ENCODE results near the gene TSC22D1.
A peak's percentile ranks its signal among the peaks of the same experiment; 100 is the strongest.

Gene TSC22D1

GRCh38 chr13:44449999-44450821 is 125.9 kb downstream of the TSC22D1 start:
- Mint-ChIP-seq H3K4me3 (no peak overlapping the region), H3K27ac (no peak overlapping the region), H3K36me3 (ENCODE audit: low read depth) (no peaks in the 10 kb centered on the region), H3K27me3 (no peaks in the 10 kb centered on the region), H3K9me3 (no peaks in the 10 kb centered on the region), H3K4me1 (ENCODE audit: low read depth) (peaks cover 6% of the 10 kb centered on the region)
- intact Hi-C loops (cut with micrococcal nuclease): no loop called here

GRCh38 chr13:44448875-44449274 is 127.3 kb downstream of the TSC22D1 start:
- H3K36me3 Mint-ChIP-seq (ENCODE audit: low read depth): no peaks in the 10 kb centered on the region
- H3K27ac Mint-ChIP-seq: no peak overlapping the region

GRCh38 chr13:44448373-44448772 is 127.8 kb downstream of the TSC22D1 start:
- no peaks in the 10 kb centered on the region for H3K9me3 Mint-ChIP-seq
- peaks cover 6% of the 10 kb centered on the region for H3K4me1 Mint-ChIP-seq (ENCODE audit: low read depth)
- peaks cover 3% of the 10 kb centered on the region for H3K27me3 Mint-ChIP-seq
- no peak overlapping the region for H3K27ac Mint-ChIP-seq
- H3K36me3 Mint-ChIP-seq (ENCODE audit: low read depth): no peaks in the 10 kb centered on the region
- intact Hi-C loops (cut with micrococcal nuclease): no loop called here
- H3K4me3 Mint-ChIP-seq: no peak overlapping the region

More at GRCh38 chr13:44448875-44449274, 127.3 kb downstream of the TSC22D1 start:
- intact Hi-C loops (cut with micrococcal nuclease): no loop called here
- Mint-ChIP-seq H3K4me1 (ENCODE audit: low read depth) (peaks cover 6% of the 10 kb centered on the region), H3K4me3 (no peak overlapping the region), H3K9me3 (no peaks in the 10 kb centered on the region), H3K27me3 (no peaks in the 10 kb centered on the region)

- Mint-ChIP-seq H3K27me3 (peaks cover 4% of the 10 kb centered on the region), H3K9me3 (no peaks in the 10 kb centered on the region), H3K4me1 (ENCODE audit: low read depth) (peaks cover 6% of the 10 kb centered on the region), H3K36me3 (ENCODE audit: low read depth) (no peaks in the 10 kb centered on the region), H3K4me3 (no peak overlapping the region), H3K27ac (no peak overlapping the region)
- intact Hi-C loops (cut with micrococcal nuclease): no loop called here
These were observed 128.3 kb downstream of the TSC22D1 start for GRCh38 chr13:44447783-44448321.

DNA sequence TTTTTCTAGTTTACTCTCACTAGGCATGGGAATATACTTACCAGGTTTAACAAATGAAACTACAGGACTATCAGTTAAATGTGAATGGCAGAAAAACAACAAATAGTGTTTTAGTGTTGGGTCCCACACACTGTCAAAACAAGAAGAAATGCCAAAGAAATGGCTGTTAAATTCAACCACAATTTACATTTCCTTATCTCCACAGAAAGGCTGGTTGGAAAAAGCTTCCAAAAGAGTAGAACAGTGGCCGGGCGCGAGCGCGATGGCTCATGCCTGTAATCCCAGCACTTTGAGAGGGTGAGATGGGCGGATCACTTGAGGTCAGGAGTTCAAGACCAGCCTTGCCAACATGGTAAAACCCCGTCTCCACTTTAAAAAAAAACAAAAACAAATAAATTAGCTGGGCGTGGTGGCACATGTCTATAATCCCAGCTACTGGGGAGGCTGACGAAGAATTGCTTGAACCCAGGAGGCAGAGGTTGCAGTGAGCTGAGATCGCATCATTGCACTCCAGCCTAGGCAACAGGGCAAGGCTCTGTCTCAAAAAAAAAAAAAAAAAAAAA is 136.0 kb downstream of the TSC22D1 start:
- no peak overlapping the region for H3K4me3 Mint-ChIP-seq
- H3K36me3 Mint-ChIP-seq (ENCODE audit: low read depth): no peaks in the 10 kb centered on the region
- no peak overlapping the region for H3K27ac Mint-ChIP-seq
- intact Hi-C loops (cut with micrococcal nuclease): no loop called here
- H3K27me3 Mint-ChIP-seq: peaks cover 39% of the 10 kb centered on the region
- H3K9me3 Mint-ChIP-seq: no peaks in the 10 kb centered on the region
- H3K4me1 Mint-ChIP-seq (ENCODE audit: low read depth): peaks cover 27% of the 10 kb centered on the region

DNA sequence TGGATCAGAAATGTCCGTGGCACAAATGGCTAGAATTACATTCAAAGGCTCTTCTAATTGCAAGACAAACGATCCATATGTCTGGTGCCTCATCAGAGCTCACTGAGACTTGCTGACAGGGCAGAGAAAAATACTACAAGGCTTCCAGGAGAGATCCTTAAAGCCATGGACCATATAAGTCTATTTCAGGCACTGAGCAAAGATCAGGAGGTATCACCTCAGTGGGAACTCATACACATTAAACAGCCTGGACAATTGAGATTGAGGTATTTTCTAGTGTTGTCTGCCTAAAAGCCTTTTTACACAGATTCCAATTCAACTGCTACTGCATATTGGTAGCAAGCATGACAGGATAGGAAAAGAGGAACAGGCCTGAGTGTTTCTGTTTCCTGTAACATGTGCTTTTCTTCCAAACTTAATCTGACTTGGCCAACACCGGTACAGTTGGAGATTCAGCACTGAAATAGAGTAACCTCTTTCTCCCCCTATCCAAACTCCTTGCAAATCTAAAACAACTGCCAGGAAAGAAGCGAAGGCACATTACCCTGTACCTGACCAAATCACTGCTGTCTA is 136.6 kb downstream of the TSC22D1 start:
- H3K27ac Mint-ChIP-seq: no peak overlapping the region
- no peak overlapping the region for H3K4me3 Mint-ChIP-seq
- intact Hi-C loops (cut with micrococcal nuclease): no loop called here
- H3K4me1 Mint-ChIP-seq (ENCODE audit: low read depth): peaks cover 28% of the 10 kb centered on the region
- no peaks in the 10 kb centered on the region for H3K9me3 Mint-ChIP-seq
- peaks cover 5% of the 10 kb centered on the region for H3K36me3 Mint-ChIP-seq (ENCODE audit: low read depth)
- peaks cover 43% of the 10 kb centered on the region for H3K27me3 Mint-ChIP-seq

DNA sequence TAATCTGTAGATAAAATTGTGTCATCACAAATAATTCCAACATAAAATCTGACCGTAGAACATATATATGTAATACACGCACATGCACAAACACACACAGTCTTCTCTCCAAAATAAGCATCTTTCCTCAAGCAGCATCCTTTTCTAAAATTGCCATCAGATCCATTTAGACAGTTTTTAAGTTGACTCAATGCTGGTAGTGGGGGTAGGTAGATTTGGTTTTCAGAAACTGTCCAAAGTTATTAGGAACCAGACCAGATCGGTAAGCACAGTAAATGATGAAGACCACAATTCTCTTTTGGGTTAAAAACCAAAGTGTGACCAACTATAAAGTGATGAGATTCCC is 137.9 kb downstream of the TSC22D1 start:
- Mint-ChIP-seq H3K27me3 (peaks cover 48% of the 10 kb centered on the region), H3K9me3 (no peaks in the 10 kb centered on the region), H3K27ac (no peak overlapping the region), H3K36me3 (ENCODE audit: low read depth) (peaks cover 16% of the 10 kb centered on the region), H3K4me1 (ENCODE audit: low read depth) (peaks cover 28% of the 10 kb centered on the region), H3K4me3 (no peak overlapping the region)
- intact Hi-C loops (cut with micrococcal nuclease): loop anchor here (1.0 kb wide), 3 partner anchors 247 to 530 kb away; no protein-coding TSS in a partner anchor

GRCh38 chr13:44437356-44438233 is 138.5 kb downstream of the TSC22D1 start:
- Mint-ChIP-seq H3K27ac (no peak overlapping the region), H3K9me3 (no peaks in the 10 kb centered on the region), H3K27me3 (peaks cover 52% of the 10 kb centered on the region)

DNA sequence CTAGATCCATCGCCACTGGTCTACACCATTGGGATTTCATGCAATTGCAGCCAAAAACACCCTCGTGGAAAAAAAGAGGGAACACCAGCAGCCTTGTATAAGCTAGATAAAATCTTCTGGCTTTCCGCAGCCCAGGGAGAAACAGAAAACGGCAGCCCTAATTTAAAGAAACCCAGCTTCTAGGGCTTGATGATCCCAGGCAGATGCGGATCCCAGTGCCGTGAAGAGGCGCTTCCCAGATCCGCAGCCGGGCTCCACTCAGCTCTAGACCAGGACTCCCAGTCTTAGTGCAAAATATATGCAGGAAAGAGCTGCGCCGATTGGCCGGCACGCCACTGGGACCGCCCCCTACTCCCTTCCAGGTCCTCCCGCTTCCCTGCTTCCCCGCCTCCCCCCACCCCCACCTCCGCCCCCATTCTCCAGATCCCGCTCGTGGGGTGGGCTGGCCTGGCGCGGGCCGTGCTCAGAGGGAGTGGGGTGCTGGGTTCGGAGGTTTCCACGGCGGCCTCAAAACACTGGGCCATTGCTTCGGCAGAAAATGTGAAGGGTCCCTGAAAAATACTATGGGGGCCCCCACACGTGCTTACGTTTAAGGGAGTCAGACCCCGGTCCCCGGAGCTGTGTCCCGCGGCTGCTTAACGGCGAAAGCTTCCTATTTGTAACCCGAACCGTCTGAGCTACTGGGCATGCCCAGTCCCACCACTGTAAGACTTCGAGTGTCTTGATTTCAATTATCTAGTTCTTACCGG is 139.4 kb downstream of the TSC22D1 start:
- Mint-ChIP-seq H3K36me3 (ENCODE audit: low read depth) (peaks cover 22% of the 10 kb centered on the region), H3K27me3 (peaks cover 54% of the 10 kb centered on the region), H3K27ac (no peak overlapping the region), H3K4me1 (ENCODE audit: low read depth) (peaks cover 28% of the 10 kb centered on the region), H3K9me3 (no peaks in the 10 kb centered on the region), H3K4me3 (peak overlapping the region; percentile 67)
- intact Hi-C loops (cut with micrococcal nuclease): no loop called here

More at GRCh38 chr13:44437356-44438233, 138.5 kb downstream of the TSC22D1 start:
- intact Hi-C loops (cut with micrococcal nuclease): loop anchor here (1.0 kb wide), 3 partner anchors 246 to 529 kb away; no protein-coding TSS in a partner anchor
- H3K4me1 Mint-ChIP-seq (ENCODE audit: low read depth): peaks cover 28% of the 10 kb centered on the region
- H3K4me3 Mint-ChIP-seq: no peak overlapping the region
- H3K36me3 Mint-ChIP-seq (ENCODE audit: low read depth): peaks cover 22% of the 10 kb centered on the region

GRCh38 chr13:44435919-44436510 is 140.1 kb downstream of the TSC22D1 start:
- peaks cover 22% of the 10 kb centered on the region for H3K36me3 Mint-ChIP-seq (ENCODE audit: low read depth)
- intact Hi-C loops (cut with micrococcal nuclease): no loop called here
- H3K9me3 Mint-ChIP-seq: no peaks in the 10 kb centered on the region
- H3K4me1 Mint-ChIP-seq (ENCODE audit: low read depth): peaks cover 28% of the 10 kb centered on the region
- peak overlapping the region; percentile 73 for H3K4me3 Mint-ChIP-seq
- no peak overlapping the region for H3K27ac Mint-ChIP-seq
- peaks cover 55% of the 10 kb centered on the region for H3K27me3 Mint-ChIP-seq

- H3K4me3 Mint-ChIP-seq: peak overlapping the region; percentile 73
- no peaks in the 10 kb centered on the region for H3K9me3 Mint-ChIP-seq
- H3K27ac Mint-ChIP-seq: no peak overlapping the region
- peaks cover 54% of the 10 kb centered on the region for H3K27me3 Mint-ChIP-seq
- H3K36me3 Mint-ChIP-seq (ENCODE audit: low read depth): peaks cover 22% of the 10 kb centered on the region
- H3K4me1 Mint-ChIP-seq (ENCODE audit: low read depth): peaks cover 28% of the 10 kb centered on the region
- intact Hi-C loops (cut with micrococcal nuclease): no loop called here
These were observed 140.8 kb downstream of the TSC22D1 start for GRCh38 chr13:44435142-44435918.

DNA sequence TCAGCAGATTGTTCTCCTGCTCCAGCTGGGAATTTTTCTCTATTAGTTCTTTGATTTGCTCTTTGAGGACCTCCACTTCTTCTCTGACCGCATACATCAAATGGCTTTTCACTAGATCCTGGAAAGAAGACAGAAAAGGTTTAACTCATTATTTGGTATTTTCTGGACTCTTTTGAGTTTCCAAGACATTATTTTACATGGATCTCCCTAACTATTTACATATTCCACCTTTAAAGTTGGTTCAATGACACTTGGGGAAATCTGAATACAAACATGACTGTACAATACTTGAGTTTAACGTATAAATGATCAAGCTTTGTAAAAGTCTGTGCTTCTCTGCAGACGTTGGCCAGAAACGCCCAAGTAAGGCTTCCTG is 141.4 kb downstream of the TSC22D1 start:
- Mint-ChIP-seq H3K27ac (no peak overlapping the region), H3K9me3 (no peaks in the 10 kb centered on the region), H3K36me3 (ENCODE audit: low read depth) (peaks cover 22% of the 10 kb centered on the region), H3K4me3 (peak overlapping the region; percentile 73), H3K27me3 (peaks cover 50% of the 10 kb centered on the region), H3K4me1 (ENCODE audit: low read depth) (peaks cover 24% of the 10 kb centered on the region)
- intact Hi-C loops (cut with micrococcal nuclease): no loop called here

All from dendritic cell treated with granulocyte-macrophage colony-stimulating factor and Interleukin-4, amounts not matched to agents 40 ng/mL and 50 ng/mL, for 4 days (primary cell).